ENCODE data around the gene LHFPL2. TPM values are rescaled to one million over a fixed set of nuclear protein-coding genes. Genes with fewer than 3 reads are reported as not detected.

Gene LHFPL2
- total and polyA plus RNA-seq, 9 of the 15 experiments (the other 6 are each of a cell fraction or from before 2014, with no cell fraction given), result 1.0 to 6.6 (median 4.6) TPM

GRCh38 chr5:78593465-78593864 is 55.1 kb downstream of the LHFPL2 start (continued):
- TF ChIP-seq TBL1XR1 (IDR thresholded peaks at IDR 0.05; ENCODE audit: low read length in 2 of 2), result no peak
- TF ChIP-seq ZNF12 (CRISPR knock-in tag; IDR thresholded peaks at IDR 0.05), result no peak
- no peak for TF ChIP-seq SRF (CRISPR knock-in tag; IDR thresholded peaks at IDR 0.05)
- TF ChIP-seq MIER1 (IDR thresholded peaks at IDR 0.05; ENCODE audit: low read depth), result no peak
- no peak for TF ChIP-seq SMARCA5 (IDR thresholded peaks at IDR 0.05)
- TF ChIP-seq GTF3C2 (IDR thresholded peaks at IDR 0.05; ENCODE audit: borderline replicate concordance, extremely low read depth, insufficient read length), result no peak
- no peak for TF ChIP-seq HNRNPUL1 (IDR thresholded peaks at IDR 0.05; ENCODE audit: low read length)
- TF ChIP-seq SAP30 (IDR thresholded peaks at IDR 0.05; ENCODE audit: borderline replicate concordance, insufficient read depth, low read depth, low read length, poor library complexity, severe bottlenecking), result no peak
- no peak for TF ChIP-seq ZNF431 (CRISPR knock-in tag; IDR thresholded peaks at IDR 0.05)

Measured in K562 (cell line).